NCI-H524 treated with DMSO at 0.1 percent for 48 hours (cell line): ENCODE results near the gene CYTH2.
A peak's percentile ranks its signal among the peaks of the same experiment; 100 is the strongest.

Experiments used
- DNase-seq: peaks from one replicate; lab custom pipeline; 2025; lab: John Stamatoyannopoulos, UW

CYTH2 gene

GRCh38 chr19:48469289-48469881, at the start of gene CYTH2:
Gene CYTH2, plus strand, starts transcription at chr19:48469369. Its CDS starts 139 bp downstream, at chr19:48469508.
- no peak for DNase-seq

- DNase-seq: no peak
Observed at GRCh38 chr19:48421548-48421947, 47.6 kb upstream of the CYTH2 start.

GRCh38 chr19:48424694-48425219, 44.4 kb upstream of the CYTH2 start:
- no peak for DNase-seq

GRCh38 chr19:48428670-48429069, 40.5 kb upstream of the CYTH2 start:
- no peak for DNase-seq

- DNase-seq: no peak
Observed at GRCh38 chr19:48433337-48433736, 35.8 kb upstream of the CYTH2 start.

GRCh38 chr19:48436586-48436985, 32.6 kb upstream of the CYTH2 start:
- no peak for DNase-seq

GRCh38 chr19:48441360-48442050, 27.7 kb upstream of the CYTH2 start:
- DNase-seq: no peak

- DNase-seq: no peak
Observed at GRCh38 chr19:48442116-48443035, 26.8 kb upstream of the CYTH2 start.

- no peak for DNase-seq
Observed at GRCh38 chr19:48443256-48443655, 25.9 kb upstream of the CYTH2 start.

- no peak for DNase-seq
Observed at GRCh38 chr19:48443731-48444128, 25.4 kb upstream of the CYTH2 start.

GRCh38 chr19:48444129-48444935, 24.8 kb upstream of the CYTH2 start:
- no peak for DNase-seq

- DNase-seq: no peak
Observed at GRCh38 chr19:48444936-48445200, 24.3 kb upstream of the CYTH2 start.

- peak; percentile 95 for DNase-seq
Observed at GRCh38 chr19:48445256-48445605, 23.9 kb upstream of the CYTH2 start.

- DNase-seq: peak; percentile 98
Observed at GRCh38 chr19:48445606-48446481, 23.3 kb upstream of the CYTH2 start, which contains the start of gene GRWD1. Gene GRWD1, plus strand, starts transcription at chr19:48445983. Its CDS starts 23 bp downstream, at chr19:48446006.

- DNase-seq: no peak
Observed at GRCh38 chr19:48446579-48446978, 22.6 kb upstream of the CYTH2 start.

- DNase-seq: no peak
Observed at GRCh38 chr19:48448563-48448962, 20.6 kb upstream of the CYTH2 start.

GRCh38 chr19:48450441-48450840, 18.7 kb upstream of the CYTH2 start:
- no peak for DNase-seq

- DNase-seq: no peak
Observed at GRCh38 chr19:48450863-48451262, 18.3 kb upstream of the CYTH2 start.

GRCh38 chr19:48451624-48452023, 17.5 kb upstream of the CYTH2 start:
- DNase-seq: no peak

- DNase-seq: no peak
Observed at GRCh38 chr19:48452289-48453190, 16.6 kb upstream of the CYTH2 start.
